ENCODE data around the gene GRM7. TPM values are rescaled to one million over a fixed set of nuclear protein-coding genes. Genes with fewer than 3 reads are reported as not detected.

The GRM7 gene
- total and polyA plus RNA-seq, 2 of the 4 experiments (the other 2 are of a cell fraction): not detected

DNA sequence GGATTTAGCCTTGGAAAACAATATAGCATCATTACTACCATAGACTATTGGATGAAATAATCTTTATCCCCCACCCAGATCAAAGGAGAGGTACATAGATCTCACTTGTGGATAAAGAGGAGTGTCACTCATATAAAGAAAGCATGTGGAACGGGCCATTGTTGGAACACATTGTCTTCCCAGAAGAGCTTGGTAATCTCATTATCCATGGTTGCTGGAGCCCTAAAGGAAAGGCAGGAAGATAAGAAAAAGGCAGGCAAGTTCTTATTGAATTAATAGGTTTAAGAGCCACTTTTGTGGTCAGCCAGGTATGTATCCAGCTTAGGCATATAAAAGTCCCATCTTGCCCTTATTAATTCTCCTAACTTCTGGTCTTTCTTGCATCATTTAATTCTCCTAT, 659.1 kb downstream of the GRM7 start:
- no peak overlapping the region for H2BK20ac ChIP-seq (ENCODE audit: low read depth, low read length)
- BruUV-seq (replicated peaks): no TSS peak

More for the DNA sequence above, 659.1 kb downstream of the GRM7 start:
- no peak overlapping the region for H3K23ac ChIP-seq (ENCODE audit: low read depth, low read length)
- H4K8ac ChIP-seq (ENCODE audit: low read depth in 2 of 2, low read length in 2 of 2): no peak overlapping the region
- POLR2A ChIA-PET (ENCODE audit: unreplicated experiment): no interaction called here
- H2AK5ac ChIP-seq (ENCODE audit: low read depth, low read length): no peak overlapping the region
- no peak overlapping the region for H2BK15ac ChIP-seq (ENCODE audit: low read depth, low read length)
- no peak overlapping the region for H2AFZ ChIP-seq (replicated peaks; ENCODE audit: low read length, poor library complexity)
- H3K27ac ChIP-seq (ENCODE audit: insufficient read depth, low read length): no peak overlapping the region
- in situ Hi-C loops (cut with MboI; ENCODE audit: low sequenced_read_pairs) (no loop called here), intact Hi-C loops (cut with micrococcal nuclease) (no loop called here), dilution Hi-C loops (cut with HindIII; ENCODE audit: low sequenced_read_pairs, unreplicated experiment) (no loop called here)
- CTCF ChIA-PET: interaction anchor here (0.6 kb wide), 1 partner anchor 23 kb away, joined by 3 read pairs; no protein-coding TSS in a partner anchor
- ATAC-seq (ENCODE audit: low read depth) (no peak), DNase-seq (no peak)
- no peak overlapping the region for H3K4ac ChIP-seq (ENCODE audit: low read depth, low read length)
- H3K14ac ChIP-seq (replicated peaks; ENCODE audit: low read depth, low read length): no peak overlapping the region
- no peak overlapping the region for H4K91ac ChIP-seq (ENCODE audit: insufficient read depth, low read depth, low read length)
- no peak overlapping the region for H3K4me3 ChIP-seq (ENCODE audit: insufficient read depth, low read depth, low read length)
- no peaks in the 10 kb centered on the region for H3K4me1 ChIP-seq (ENCODE audit: control insufficient read depth, insufficient read depth, low read length)
- H3K56ac ChIP-seq (ENCODE audit: extremely low read depth, insufficient read depth, low read length): no peak overlapping the region
- H4K20me1 ChIP-seq (ENCODE audit: insufficient read depth, low read length): no peaks in the 10 kb centered on the region
- no peaks in the 10 kb centered on the region for H3K9me1 ChIP-seq (ENCODE audit: insufficient read depth, low read length)
- H3K36me3 ChIP-seq (ENCODE audit: control insufficient read depth, insufficient read depth, low read length): no peaks in the 10 kb centered on the region
- TF ChIP-seq CHD1 (IDR thresholded peaks at IDR 0.05; ENCODE audit: low read depth, low read length) (no peak), NFE2L2 (IDR thresholded peaks at IDR 0.05; ENCODE audit: low read depth, low read length) (no peak), POLR2A (IDR thresholded peaks at IDR 0.05; ENCODE audit: low read depth, low read length) (no peak)
- no peaks in the 10 kb centered on the region for H3K79me1 ChIP-seq (ENCODE audit: low read depth in 1 of 2, low read length in 2 of 2)
- no peak overlapping the region for H2BK5ac ChIP-seq (ENCODE audit: low read depth, low read length, poor library complexity, severe bottlenecking)
- no CpG with 5 or more reads among the region's 1 CpG for WGBS, 2 experiments (ENCODE audit: extremely low coverage in 2 of 2, insufficient read length in 1 of 2)
- H3K9ac ChIP-seq (ENCODE audit: low read depth, low read length): no peak overlapping the region
- H4K5ac ChIP-seq (ENCODE audit: low read depth, low read length): no peak overlapping the region
- H3K9me3 ChIP-seq (ENCODE audit: control insufficient read depth, insufficient read depth, low read length): peaks cover 14% of the 10 kb centered on the region
- H2BK120ac ChIP-seq (ENCODE audit: low read depth, low read length): no peak overlapping the region
- no peaks in the 10 kb centered on the region for H3K27me3 ChIP-seq (ENCODE audit: control insufficient read depth, insufficient read depth, low read length)
- no peak overlapping the region for H3K4me2 ChIP-seq (ENCODE audit: low read depth, low read length)
- H2AK9ac ChIP-seq (replicated peaks; ENCODE audit: low read depth, low read length, poor library complexity): no peak overlapping the region
- H3K18ac ChIP-seq (ENCODE audit: low read depth, low read length): no peak overlapping the region

All from IMR-90 (cell line).